Uterus (tissue), 2 donors: ENCODE data around the gene PRKG1.

Source experiments
- POLR2A ChIP-seq, 2 donors: fragments of 450-650 bp; IDR thresholded peaks; one replicate each; pipeline ENCODE4 v1.6.1; 2016; ENCODE audit warnings: antibody characterized with exemption in 2 of 2, mild to moderate bottlenecking in 1 of 2, moderate library complexity in 1 of 2
- TF ChIP-seq, protein P1 (sequence below), 4 experiments: fragments of 200-600 bp in 2 of 4; fragments of 450-650 bp in 2 of 4; sonication (generic) in 2 of 4; IDR thresholded peaks; one replicate each; pipeline ENCODE4 v1.5.1; 2016 to 2019; ENCODE audit warnings: antibody characterized with exemption in 4 of 4, mild to moderate bottlenecking in 2 of 4, moderate library complexity in 1 of 4

DNA sequence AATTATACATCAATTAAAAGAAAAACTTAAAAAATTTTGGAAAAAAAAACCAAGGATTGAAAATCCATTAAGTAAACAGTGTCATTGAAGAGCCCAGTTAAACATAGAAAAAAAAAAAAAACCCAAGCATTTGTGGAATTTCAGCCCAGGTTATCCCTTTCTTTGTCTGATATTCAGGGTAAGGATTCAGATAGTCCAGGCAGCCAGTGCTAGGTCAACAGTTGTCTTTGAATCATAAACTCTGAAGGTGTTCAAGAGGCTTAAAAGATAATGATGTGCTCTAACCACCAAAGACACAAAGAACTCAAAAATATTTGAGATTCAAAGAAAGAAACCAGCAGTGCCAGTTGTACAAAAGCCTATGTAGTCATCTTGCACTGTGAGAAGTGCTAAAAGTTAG, 969.5 kb downstream of the PRKG1 start:
- TF ChIP-seq, protein P1, sequence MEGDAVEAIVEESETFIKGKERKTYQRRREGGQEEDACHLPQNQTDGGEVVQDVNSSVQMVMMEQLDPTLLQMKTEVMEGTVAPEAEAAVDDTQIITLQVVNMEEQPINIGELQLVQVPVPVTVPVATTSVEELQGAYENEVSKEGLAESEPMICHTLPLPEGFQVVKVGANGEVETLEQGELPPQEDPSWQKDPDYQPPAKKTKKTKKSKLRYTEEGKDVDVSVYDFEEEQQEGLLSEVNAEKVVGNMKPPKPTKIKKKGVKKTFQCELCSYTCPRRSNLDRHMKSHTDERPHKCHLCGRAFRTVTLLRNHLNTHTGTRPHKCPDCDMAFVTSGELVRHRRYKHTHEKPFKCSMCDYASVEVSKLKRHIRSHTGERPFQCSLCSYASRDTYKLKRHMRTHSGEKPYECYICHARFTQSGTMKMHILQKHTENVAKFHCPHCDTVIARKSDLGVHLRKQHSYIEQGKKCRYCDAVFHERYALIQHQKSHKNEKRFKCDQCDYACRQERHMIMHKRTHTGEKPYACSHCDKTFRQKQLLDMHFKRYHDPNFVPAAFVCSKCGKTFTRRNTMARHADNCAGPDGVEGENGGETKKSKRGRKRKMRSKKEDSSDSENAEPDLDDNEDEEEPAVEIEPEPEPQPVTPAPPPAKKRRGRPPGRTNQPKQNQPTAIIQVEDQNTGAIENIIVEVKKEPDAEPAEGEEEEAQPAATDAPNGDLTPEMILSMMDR (IDR thresholded peaks at IDR 0.05) = no peak
- TF ChIP-seq POLR2A (IDR thresholded peaks at IDR 0.05) = no peak
